Measurements from ENCODE around the gene PLIN1. TPM values are rescaled to one million over a fixed set of nuclear protein-coding genes. Genes with fewer than 3 reads are reported as not detected.

The PLIN1 gene
- total RNA-seq, 1 experiment from 2014 or later = 0.32 TPM

GRCh38 chr15:89623165-89623564, 56.0 kb downstream of the PLIN1 start:
- Histone ChIP-seq H3K9ac (ENCODE audit: low read length) (no peak overlapping the region), H4K20me1 (ENCODE audit: insufficient read depth) (no peaks in the 10 kb centered on the region), H3K36me3 (ENCODE audit: control insufficient read depth in 1 of 2, insufficient read depth in 2 of 2, low read length in 2 of 2) (peaks cover 72 to 84% of the 10 kb centered on the region in 2 experiments), H3K9me3 (ENCODE audit: control insufficient read depth in 1 of 2, insufficient read depth in 1 of 2, low read depth in 1 of 2, low read length in 2 of 2) (no peaks in the 10 kb centered on the region), H3K9me2 (ENCODE audit: insufficient read depth) (no peaks in the 10 kb centered on the region), H3K4me1 (ENCODE audit: control insufficient read depth in 1 of 2, insufficient read depth in 2 of 2, low read length in 2 of 2) (no peaks in the 10 kb centered on the region), H3K27ac (ENCODE audit: low read depth, low read length) (no peak overlapping the region), H3K79me2 (ENCODE audit: insufficient read depth, low read length) (no peaks in the 10 kb centered on the region; the same call in 1 of the 2 replicates), H2AFZ (ENCODE audit: low read depth, low read length, poor library complexity, severe bottlenecking) (no peak overlapping the region), H3K4me2 (ENCODE audit: low read length) (no peak overlapping the region), H3K4me3 (replicated peaks in 1 of 2; ENCODE audit: low read depth in 1 of 2, low read length in 2 of 2) (no peak overlapping the region), H3K27me3 (ENCODE audit: insufficient read depth, low read length) (no peaks in the 10 kb centered on the region)
- ATAC-seq = no peak
- ChIA-PET RAD21 (ENCODE audit: low non-redundant PET in 1 of 2, low total read pairs in 2 of 2, uncharacterized antibody in 2 of 2, unreplicated experiment in 2 of 2) (no interaction called here), POLR2A (no interaction called here), CTCF (no interaction called here)
- BruUV-seq (replicated peaks) = no TSS peak
- no peak for DNase-seq (ENCODE audit: low read depth, low spot score)
- intact Hi-C loops (cut with micrococcal nuclease) = no loop called here
- TF ChIP-seq FOSL1 (IDR thresholded peaks at IDR 0.05; ENCODE audit: low read depth) = no peak
- TF ChIP-seq ZNF274 (IDR thresholded peaks at IDR 0.05; ENCODE audit: low read depth, low read length) = no peak

GRCh38 chr15:89621547-89621946, 57.6 kb downstream of the PLIN1 start:
- no TSS peak for BruUV-seq (replicated peaks)
- Histone ChIP-seq H3K27me3 (ENCODE audit: insufficient read depth, low read length) (no peaks in the 10 kb centered on the region), H3K79me2 (ENCODE audit: insufficient read depth, low read length) (no peaks in the 10 kb centered on the region; the same call in 1 of the 2 replicates), H3K9ac (ENCODE audit: low read length) (no peak overlapping the region), H3K27ac (ENCODE audit: low read depth, low read length) (no peak overlapping the region), H3K4me1 (ENCODE audit: control insufficient read depth in 1 of 2, insufficient read depth in 2 of 2, low read length in 2 of 2) (no peaks in the 10 kb centered on the region), H3K4me2 (ENCODE audit: low read length) (no peak overlapping the region), H3K9me3 (ENCODE audit: control insufficient read depth in 1 of 2, insufficient read depth in 1 of 2, low read depth in 1 of 2, low read length in 2 of 2) (no peaks in the 10 kb centered on the region), H3K36me3 (ENCODE audit: control insufficient read depth in 1 of 2, insufficient read depth in 2 of 2, low read length in 2 of 2) (peaks cover 73 to 78% of the 10 kb centered on the region in 2 experiments), H2AFZ (ENCODE audit: low read depth, low read length, poor library complexity, severe bottlenecking) (no peak overlapping the region), H3K4me3 (replicated peaks in 1 of 2; ENCODE audit: low read depth in 1 of 2, low read length in 2 of 2) (no peak overlapping the region), H4K20me1 (ENCODE audit: insufficient read depth) (no peaks in the 10 kb centered on the region), H3K9me2 (ENCODE audit: insufficient read depth) (no peaks in the 10 kb centered on the region)
- ChIA-PET CTCF (no interaction called here), RAD21 (ENCODE audit: low non-redundant PET in 1 of 2, low total read pairs in 2 of 2, uncharacterized antibody in 2 of 2, unreplicated experiment in 2 of 2) (no interaction called here), POLR2A (no interaction called here)
- intact Hi-C loops (cut with micrococcal nuclease) = no loop called here
- DNase-seq (ENCODE audit: low read depth, low spot score) (no peak), ATAC-seq (no peak)
- TF ChIP-seq EZH2 (IDR thresholded peaks at IDR 0.05) (no peak), JUND (IDR thresholded peaks at IDR 0.05) (no peak), MAX (IDR thresholded peaks at IDR 0.05) (no peak), EZH2phosphoT487 (IDR thresholded peaks at IDR 0.05; ENCODE audit: borderline replicate concordance) (no peak), POLR2A (IDR thresholded peaks at IDR 0.05; ENCODE audit: borderline replicate concordance, extremely low read depth, insufficient read depth, insufficient read length) (no peak), RAD21 (IDR thresholded peaks at IDR 0.05; ENCODE audit: low read depth) (no peak), CEBPB (IDR thresholded peaks at IDR 0.05; ENCODE audit: low read depth) (no peak), SIN3A (IDR thresholded peaks at IDR 0.05; ENCODE audit: low read depth) (no peak), YY1 (IDR thresholded peaks at IDR 0.05; ENCODE audit: extremely low read depth, insufficient replicate concordance, low read depth, low read length) (no peak)
